Suppressor macrophage (primary cell): ENCODE measurements around the gene RTL1.

Experiments used
- DNase-seq, 4 experiments: peaks; one replicate each; pipeline ENCODE4 v3.0.0-alpha.2; 2020 to 2022

RTL1 gene

DNA sequence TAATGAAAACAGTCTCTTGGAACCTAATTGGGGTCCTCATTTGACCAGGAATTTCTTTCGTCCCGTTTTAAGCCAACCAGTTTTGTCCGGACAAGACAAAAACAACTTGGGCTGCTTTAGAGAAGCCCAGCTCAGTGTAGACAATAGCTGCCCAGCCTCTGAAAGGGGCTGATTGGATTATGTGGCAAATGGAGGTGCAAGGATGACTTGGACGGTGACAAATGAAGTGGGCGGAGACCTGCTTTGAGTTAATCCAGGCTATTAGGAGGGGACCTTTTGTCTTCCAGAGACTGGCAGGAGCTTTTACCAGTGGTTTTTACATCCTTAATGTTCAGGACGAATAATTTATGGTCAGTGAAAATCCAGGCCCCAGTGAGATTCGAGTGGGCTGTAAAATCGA is 72.8 kb downstream of the RTL1 start:
- DNase-seq = no peak
